Superior temporal gyrus (tissue), 1 donor: Measurements from ENCODE around the gene ACBD3.

Experiments used
- DNase-seq: peaks from one replicate; pipeline ENCODE4 v3.0.0-alpha.2; 2016; ENCODE audit errors: extremely low spot score

ACBD3 gene

DNA sequence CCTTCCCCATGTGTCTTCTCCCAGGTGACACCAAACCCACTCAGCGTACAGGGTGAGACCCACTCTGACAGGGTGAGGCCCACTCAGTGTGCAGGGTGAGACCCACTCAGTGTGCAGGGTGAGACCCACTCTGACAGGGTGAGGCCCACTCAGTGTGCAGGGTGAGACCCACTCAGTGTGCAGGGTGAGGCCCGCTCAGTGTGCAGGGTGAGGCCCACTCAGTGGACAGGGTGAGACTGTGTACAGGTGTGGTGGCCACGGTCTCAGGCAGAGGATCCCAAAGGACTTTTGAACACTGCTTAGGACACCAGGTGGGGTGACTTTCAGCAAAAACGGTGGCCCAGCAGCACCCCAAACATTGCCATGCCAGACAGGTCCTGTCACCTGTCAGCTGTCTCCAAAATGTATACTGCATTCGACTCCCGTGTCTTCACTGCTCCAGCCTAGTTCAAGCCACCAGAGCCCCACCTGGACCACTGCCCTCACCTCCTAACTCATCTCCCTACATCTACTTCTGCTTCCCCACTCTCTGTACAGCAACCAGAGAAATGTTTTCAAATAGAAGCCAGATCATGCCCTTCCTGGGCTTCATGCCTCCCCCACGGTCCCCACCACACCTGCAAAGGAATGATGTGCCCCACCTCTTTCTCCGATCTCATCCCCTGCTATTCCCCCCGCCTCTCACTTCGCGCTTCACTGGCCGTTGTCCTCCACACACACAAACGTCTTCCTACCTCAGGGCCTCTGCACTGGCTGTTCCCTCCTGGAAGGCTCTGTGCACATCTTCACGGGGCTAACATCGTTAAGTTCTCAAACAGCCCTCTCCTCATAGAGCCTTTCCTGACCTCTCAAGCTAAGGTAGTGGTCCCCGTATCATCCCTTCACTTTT lies 52.1 kb downstream of the ACBD3 start:
- no peak for DNase-seq

DNA sequence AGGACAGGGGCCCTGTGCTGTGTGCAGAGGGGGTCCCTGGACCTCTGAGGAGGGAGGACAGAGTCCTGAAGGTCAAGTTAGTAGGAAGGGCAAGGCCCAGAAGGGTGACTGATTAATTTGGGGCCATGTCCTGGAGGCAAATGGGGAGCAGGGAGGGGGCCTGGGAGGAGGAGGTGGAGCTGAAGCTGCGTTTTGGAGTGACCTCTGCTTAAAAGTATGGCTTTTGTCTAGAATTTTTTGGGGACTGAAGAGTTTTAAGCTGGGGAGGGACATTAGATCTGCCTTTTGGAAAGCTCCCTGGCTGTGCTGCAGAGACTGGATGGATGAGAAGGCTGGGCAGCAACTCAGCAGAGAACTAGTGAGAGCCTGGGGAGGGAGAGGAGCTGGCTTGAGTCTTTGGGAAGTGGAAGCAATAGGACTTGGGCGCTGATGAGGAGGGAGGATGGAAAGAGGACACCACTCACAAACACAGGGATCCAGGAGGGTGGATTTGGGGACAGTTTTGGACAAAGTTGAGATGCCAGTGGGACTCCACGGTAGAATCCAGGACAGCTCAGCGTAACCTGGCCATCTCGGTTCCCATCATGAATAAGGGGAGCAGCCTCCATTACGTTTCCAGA lies 52.9 kb downstream of the ACBD3 start:
- no peak for DNase-seq

- DNase-seq, result no peak
Measured at GRCh38 chr1:226132728-226133503, 53.6 kb downstream of the ACBD3 start.

DNA sequence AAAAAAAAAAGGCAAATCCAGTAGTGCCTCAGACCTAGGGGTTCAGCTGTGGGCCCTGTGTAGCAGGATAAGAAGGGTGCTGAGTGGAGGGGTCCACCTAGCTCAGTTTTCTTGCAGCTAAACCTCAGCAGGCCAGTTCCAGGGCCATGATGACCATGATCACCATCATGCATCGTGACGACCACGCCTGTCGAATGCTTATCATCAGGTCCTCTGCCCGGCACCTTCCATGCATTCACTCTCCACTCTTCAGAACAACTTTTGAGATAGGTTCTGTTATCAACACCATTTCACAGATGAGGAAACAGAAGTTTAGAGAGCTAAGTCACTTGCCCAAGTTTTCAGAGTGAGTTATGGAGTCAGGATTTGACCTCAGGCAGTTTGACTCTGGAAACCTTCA lies 54.9 kb downstream of the ACBD3 start:
- DNase-seq, result no peak

- no peak for DNase-seq
Measured at GRCh38 chr1:226129230-226129629, 57.3 kb downstream of the ACBD3 start.

GRCh38 chr1:226128487-226129075 lies 58.0 kb downstream of the ACBD3 start:
- DNase-seq, result no peak

DNA sequence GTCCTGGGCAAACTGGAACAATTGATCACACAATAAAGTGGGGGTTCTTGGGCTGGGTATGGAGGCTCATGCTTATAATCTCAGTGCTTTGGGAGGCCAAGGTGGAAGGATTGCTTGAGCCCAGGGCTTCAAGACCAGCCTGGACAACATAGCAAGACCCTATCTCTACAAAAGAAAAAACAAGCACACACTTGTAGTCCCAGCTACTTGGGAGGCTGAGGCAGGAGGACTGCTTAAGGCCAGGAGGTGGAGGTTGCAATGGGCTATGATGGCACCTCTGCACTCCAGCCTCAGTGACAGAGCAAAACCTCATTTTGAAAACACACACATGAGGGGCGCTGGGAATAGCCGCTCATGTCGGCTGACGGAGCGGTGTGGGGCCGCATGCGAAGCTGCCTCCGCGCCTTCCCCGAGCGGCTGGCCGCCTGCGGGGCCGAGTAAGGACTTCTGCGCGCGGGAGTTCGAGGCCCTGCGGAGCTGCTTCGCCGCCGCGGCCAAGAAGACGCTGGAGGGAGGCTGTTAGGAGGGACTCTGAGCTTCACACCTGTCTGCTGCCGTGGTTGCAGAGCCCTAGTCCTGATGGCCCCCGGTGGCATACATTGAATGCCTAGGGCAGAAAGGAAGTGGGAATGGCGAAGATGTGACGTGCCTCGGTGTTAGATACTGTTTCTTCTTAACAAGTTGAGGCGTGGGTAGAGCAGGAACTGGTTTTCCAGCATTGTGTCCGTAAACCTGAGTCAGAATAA lies 59.5 kb downstream of the ACBD3 start:
- DNase-seq, result no peak

- no peak for DNase-seq
Measured at GRCh38 chr1:226125831-226126230, 60.7 kb downstream of the ACBD3 start.

- peak; percentile 92 for DNase-seq
Measured at GRCh38 chr1:226125097-226125630, 61.4 kb downstream of the ACBD3 start.

DNA sequence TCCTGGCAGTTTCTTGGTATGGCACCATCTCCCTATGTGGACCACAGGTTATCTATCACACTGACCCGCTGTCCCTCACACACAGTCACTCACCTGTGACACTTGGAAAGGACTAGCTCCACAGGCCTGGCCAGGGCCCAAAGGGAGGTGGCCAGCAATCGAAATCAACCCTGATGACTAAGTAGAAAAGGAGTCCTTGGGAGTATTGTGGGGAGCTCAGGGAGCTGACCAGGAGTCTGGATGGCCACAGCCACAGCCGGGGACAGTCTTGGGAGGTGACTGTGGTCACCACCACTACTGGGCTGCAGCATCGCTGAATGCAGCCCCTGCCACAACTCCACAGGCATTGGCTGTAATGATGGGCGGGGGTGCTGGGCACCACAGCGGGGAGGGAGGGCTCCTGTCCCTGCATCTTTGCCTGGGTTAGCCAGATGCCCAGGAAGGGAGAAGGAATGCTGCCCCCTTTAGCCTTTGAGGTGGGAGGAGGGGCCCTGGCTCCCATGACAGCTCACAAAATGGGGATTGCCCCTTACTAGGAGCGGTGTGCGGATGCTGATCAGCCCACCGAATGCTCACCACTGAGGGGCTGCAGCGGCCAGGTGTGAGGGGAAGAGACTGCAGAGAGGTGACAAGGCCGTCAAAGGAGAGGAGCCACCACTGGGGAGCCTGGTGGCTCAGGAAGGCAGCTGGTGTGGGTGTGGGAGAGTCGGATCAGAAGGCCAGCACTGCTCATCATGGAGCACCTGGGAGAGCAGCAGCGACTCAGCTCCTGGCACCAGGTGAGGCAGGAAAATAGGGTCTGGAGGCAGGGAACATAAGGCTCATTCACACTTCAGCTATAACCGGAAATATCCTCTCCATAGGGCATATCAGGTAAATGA lies 62.7 kb downstream of the ACBD3 start:
- DNase-seq, result no peak

- DNase-seq, result no peak
Measured at GRCh38 chr1:226123212-226123560, 63.4 kb downstream of the ACBD3 start.

DNA sequence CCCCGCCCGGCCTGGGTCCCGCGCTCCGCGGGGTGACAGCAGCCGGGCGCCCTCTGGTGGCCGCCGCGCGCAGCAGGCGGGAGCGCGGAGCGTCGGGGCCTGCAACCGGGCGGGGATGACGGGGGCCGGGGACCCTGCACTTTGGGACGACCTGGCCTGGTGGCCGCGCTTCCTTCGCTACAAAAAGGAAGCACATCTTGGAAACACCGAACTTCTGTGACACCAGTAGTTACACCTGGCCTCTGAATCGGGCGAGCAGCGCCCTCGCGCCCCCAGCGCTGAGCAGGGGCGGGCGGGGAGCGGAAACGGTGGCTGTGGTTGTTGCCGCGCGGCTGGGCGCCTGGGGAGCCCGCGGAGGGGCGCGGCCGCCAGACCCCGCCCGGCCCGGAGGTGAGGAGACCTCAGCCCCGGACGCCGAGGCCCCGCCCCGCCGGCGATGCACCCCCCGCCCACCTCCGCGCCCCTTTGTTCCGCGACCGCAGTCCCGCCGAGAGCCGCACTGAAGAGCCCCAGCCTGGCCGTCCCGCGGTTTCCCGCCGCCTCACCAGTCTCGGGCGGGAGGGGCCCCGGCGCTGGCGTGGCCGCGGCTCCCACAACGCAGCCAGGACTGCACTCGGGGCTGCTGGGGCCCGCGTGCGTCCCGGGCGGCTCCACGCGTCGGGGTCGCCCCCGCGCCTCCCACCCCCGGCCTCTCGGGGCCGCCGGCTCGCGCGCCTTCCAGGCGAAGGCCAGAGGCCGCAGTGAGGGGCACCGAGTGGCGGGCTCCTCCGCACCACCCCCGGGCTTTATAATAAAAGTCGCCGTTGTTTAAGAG lies 64.7 kb downstream of the ACBD3 start:
- DNase-seq, result peak; percentile 45

DNA sequence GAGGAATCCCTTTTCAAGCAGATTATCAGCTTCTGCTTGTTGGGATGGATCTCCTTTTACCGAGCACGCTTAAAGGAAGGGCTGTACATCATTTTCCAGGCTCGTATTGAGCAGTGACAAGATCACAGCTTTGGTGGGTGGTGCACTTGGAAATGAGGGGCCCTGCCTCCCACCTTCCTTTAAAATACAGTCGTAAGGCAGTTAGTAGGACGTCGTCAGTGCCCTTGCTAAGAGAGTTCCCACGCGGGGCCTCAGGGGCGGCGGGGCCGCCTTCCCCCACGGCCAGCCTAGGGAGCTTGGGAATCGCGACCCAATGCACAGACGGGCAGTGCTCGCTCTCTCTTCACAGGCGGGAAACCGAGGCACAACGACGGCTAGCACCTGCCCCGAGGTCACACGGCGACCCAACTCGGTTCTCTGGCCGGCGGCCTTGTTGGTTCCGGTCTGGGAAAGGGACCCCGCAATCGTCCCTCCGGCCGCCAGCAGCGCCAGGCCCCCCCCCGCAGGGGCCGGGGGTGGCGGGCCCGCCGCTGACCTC lies 65.4 kb downstream of the ACBD3 start:
- DNase-seq, result no peak

DNA sequence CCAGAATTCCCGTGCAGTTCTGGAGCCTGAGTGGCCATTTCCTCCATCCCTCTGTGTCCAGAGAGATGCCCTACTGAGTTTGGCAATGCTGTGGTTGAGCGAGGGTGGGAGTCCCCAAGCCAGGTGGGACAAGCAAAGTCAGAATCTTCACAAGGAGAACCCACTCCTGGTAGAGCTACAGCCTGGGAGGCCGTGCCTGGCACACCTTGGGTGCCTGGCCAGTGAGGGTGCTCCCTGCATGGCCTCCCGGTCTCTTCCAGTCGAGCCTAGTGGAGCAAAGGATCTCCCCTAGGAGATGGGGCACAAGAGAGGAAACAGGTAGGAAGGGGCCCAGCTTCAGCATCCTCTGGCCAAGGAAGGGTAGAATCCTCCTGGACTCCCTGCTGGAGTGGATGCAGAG lies 66.1 kb downstream of the ACBD3 start:
- DNase-seq, result no peak

GRCh38 chr1:226119169-226119568 lies 67.4 kb downstream of the ACBD3 start:
- no peak for DNase-seq

GRCh38 chr1:226118357-226118756 lies 68.2 kb downstream of the ACBD3 start:
- no peak for DNase-seq

- DNase-seq, result no peak
Measured at GRCh38 chr1:226117330-226117729, 69.2 kb downstream of the ACBD3 start.

GRCh38 chr1:226116673-226117072 lies 69.9 kb downstream of the ACBD3 start:
- DNase-seq, result no peak

GRCh38 chr1:226112626-226113025 lies 73.9 kb downstream of the ACBD3 start:
- no peak for DNase-seq
